ENCODE measurements around the gene TMEM174. TPM values are rescaled to one million over a fixed set of nuclear protein-coding genes. Genes with fewer than 3 reads are reported as not detected.

TMEM174 gene
- total RNA-seq, 1 experiment from 2014 or later, result not detected

DNA sequence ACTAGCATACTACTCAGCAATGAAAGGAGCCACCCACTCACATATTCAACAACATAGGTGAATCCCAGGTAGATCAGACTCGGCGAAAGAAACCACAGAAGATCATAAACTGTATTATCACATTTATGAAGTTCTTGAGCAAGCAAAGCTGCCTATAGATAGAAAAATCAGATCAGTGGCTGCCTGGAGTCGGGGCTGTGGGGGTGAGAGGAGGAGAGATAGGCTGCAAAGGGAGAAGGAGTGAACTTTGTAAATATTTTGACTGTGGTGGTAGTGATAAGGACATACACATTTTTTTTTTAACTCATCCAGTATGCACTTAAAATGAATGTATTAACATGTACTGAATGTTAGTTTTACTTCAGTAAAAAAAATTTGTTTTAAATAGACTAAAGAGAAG is 23.5 kb upstream of the TMEM174 start:
- Histone ChIP-seq H3K9me2 (replicated peaks; ENCODE audit: insufficient read depth, low read length) (no peaks in the 10 kb centered on the region), H3K36me3 (ENCODE audit: insufficient read depth, low read length) (no peaks in the 10 kb centered on the region), H3K4me1 (ENCODE audit: low read length) (no peaks in the 10 kb centered on the region), H3K4me3 (ENCODE audit: low read length) (no peak overlapping the region), H4K20me1 (ENCODE audit: insufficient read depth, low read depth, low read length) (no peaks in the 10 kb centered on the region), H3K27ac (ENCODE audit: low read length) (no peak overlapping the region), H3K27me3 (ENCODE audit: low read length) (no peaks in the 10 kb centered on the region), H3K79me2 (ENCODE audit: low read length) (no peaks in the 10 kb centered on the region), H3K4me2 (ENCODE audit: low read depth, low read length, poor library complexity, severe bottlenecking) (no peak overlapping the region), H3K9ac (ENCODE audit: low read length) (no peak overlapping the region), H3K9me3 (ENCODE audit: low read length) (no peaks in the 10 kb centered on the region), H2AFZ (ENCODE audit: low read length) (no peak overlapping the region)
- DNase-seq, result no peak

GRCh38 chr5:73150876-73151275 is 22.1 kb upstream of the TMEM174 start:
- no peak for DNase-seq
- H3K27me3 ChIP-seq (ENCODE audit: low read length), result no peaks in the 10 kb centered on the region

GRCh38 chr5:73151766-73152410 is 21.1 kb upstream of the TMEM174 start:
- H3K9me3 ChIP-seq (ENCODE audit: low read length), result no peaks in the 10 kb centered on the region
- H2AFZ ChIP-seq (ENCODE audit: low read length), result no peak overlapping the region
- H3K4me3 ChIP-seq (ENCODE audit: low read length), result no peak overlapping the region
- H3K4me1 ChIP-seq (ENCODE audit: low read length), result no peaks in the 10 kb centered on the region
- no peaks in the 10 kb centered on the region for H4K20me1 ChIP-seq (ENCODE audit: insufficient read depth, low read depth, low read length)
- H3K27me3 ChIP-seq (ENCODE audit: low read length), result no peaks in the 10 kb centered on the region
- no peaks in the 10 kb centered on the region for H3K36me3 ChIP-seq (ENCODE audit: insufficient read depth, low read length)
- no peaks in the 10 kb centered on the region for H3K79me2 ChIP-seq (ENCODE audit: low read length)
- no peak overlapping the region for H3K27ac ChIP-seq (ENCODE audit: low read length)
- H3K4me2 ChIP-seq (ENCODE audit: low read depth, low read length, poor library complexity, severe bottlenecking), result no peak overlapping the region
- no peak for DNase-seq
- H3K9ac ChIP-seq (ENCODE audit: low read length), result no peak overlapping the region
- H3K9me2 ChIP-seq (replicated peaks; ENCODE audit: insufficient read depth, low read length), result no peaks in the 10 kb centered on the region

More at GRCh38 chr5:73150876-73151275, 22.1 kb upstream of the TMEM174 start:
- H3K9ac ChIP-seq (ENCODE audit: low read length), result no peak overlapping the region
- H3K27ac ChIP-seq (ENCODE audit: low read length), result no peak overlapping the region
- H3K79me2 ChIP-seq (ENCODE audit: low read length), result no peaks in the 10 kb centered on the region
- H3K4me1 ChIP-seq (ENCODE audit: low read length), result no peaks in the 10 kb centered on the region
- no peak overlapping the region for H2AFZ ChIP-seq (ENCODE audit: low read length)
- H3K9me3 ChIP-seq (ENCODE audit: low read length), result no peaks in the 10 kb centered on the region
- H4K20me1 ChIP-seq (ENCODE audit: insufficient read depth, low read depth, low read length), result no peaks in the 10 kb centered on the region
- H3K4me3 ChIP-seq (ENCODE audit: low read length), result no peak overlapping the region
- no peak overlapping the region for H3K4me2 ChIP-seq (ENCODE audit: low read depth, low read length, poor library complexity, severe bottlenecking)
- H3K36me3 ChIP-seq (ENCODE audit: insufficient read depth, low read length), result no peaks in the 10 kb centered on the region
- no peaks in the 10 kb centered on the region for H3K9me2 ChIP-seq (replicated peaks; ENCODE audit: insufficient read depth, low read length)

GRCh38 chr5:73152411-73153388 is 20.3 kb upstream of the TMEM174 start:
- DNase-seq, result no peak
- no peaks in the 10 kb centered on the region for H3K36me3 ChIP-seq (ENCODE audit: insufficient read depth, low read length)
- no peak overlapping the region for H3K9ac ChIP-seq (ENCODE audit: low read length)
- no peak overlapping the region for H3K4me2 ChIP-seq (ENCODE audit: low read depth, low read length, poor library complexity, severe bottlenecking)
- no peaks in the 10 kb centered on the region for H3K79me2 ChIP-seq (ENCODE audit: low read length)
- H2AFZ ChIP-seq (ENCODE audit: low read length), result no peak overlapping the region
- no peaks in the 10 kb centered on the region for H3K27me3 ChIP-seq (ENCODE audit: low read length)
- no peak overlapping the region for H3K4me3 ChIP-seq (ENCODE audit: low read length)
- H4K20me1 ChIP-seq (ENCODE audit: insufficient read depth, low read depth, low read length), result no peaks in the 10 kb centered on the region
- H3K9me2 ChIP-seq (replicated peaks; ENCODE audit: insufficient read depth, low read length), result no peaks in the 10 kb centered on the region
- no peak overlapping the region for H3K27ac ChIP-seq (ENCODE audit: low read length)
- no peaks in the 10 kb centered on the region for H3K4me1 ChIP-seq (ENCODE audit: low read length)
- H3K9me3 ChIP-seq (ENCODE audit: low read length), result no peaks in the 10 kb centered on the region

DNA sequence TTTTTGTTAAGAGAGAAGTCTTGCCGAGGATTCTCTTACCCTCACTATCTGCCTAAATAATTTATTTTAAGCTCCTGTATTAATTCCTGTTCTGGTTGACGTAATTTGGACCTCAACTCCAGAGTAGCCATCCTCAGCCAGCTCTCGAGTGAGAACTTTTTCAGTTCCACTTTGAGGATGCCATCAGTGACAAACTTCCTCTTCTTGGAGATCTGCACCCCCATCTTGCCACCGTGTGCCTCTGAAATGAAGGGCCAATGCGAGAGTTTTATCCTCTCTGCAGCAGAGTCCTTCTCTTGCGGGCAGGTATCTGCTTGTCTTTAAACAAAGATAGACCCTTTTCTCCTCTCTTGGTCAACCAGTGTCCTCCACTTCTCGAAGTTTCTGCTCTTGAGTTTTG is 19.5 kb upstream of the TMEM174 start:
- H3K27ac ChIP-seq (ENCODE audit: low read length), result no peak overlapping the region
- H3K4me1 ChIP-seq (ENCODE audit: low read length), result no peaks in the 10 kb centered on the region
- no peak overlapping the region for H3K4me3 ChIP-seq (ENCODE audit: low read length)
- H3K36me3 ChIP-seq (ENCODE audit: insufficient read depth, low read length), result no peaks in the 10 kb centered on the region
- no peaks in the 10 kb centered on the region for H4K20me1 ChIP-seq (ENCODE audit: insufficient read depth, low read depth, low read length)
- no peaks in the 10 kb centered on the region for H3K27me3 ChIP-seq (ENCODE audit: low read length)
- no peak overlapping the region for H2AFZ ChIP-seq (ENCODE audit: low read length)
- no peak overlapping the region for H3K9ac ChIP-seq (ENCODE audit: low read length)
- no peaks in the 10 kb centered on the region for H3K79me2 ChIP-seq (ENCODE audit: low read length)
- DNase-seq, result peak; percentile 50
- no peak overlapping the region for H3K4me2 ChIP-seq (ENCODE audit: low read depth, low read length, poor library complexity, severe bottlenecking)
- no peaks in the 10 kb centered on the region for H3K9me2 ChIP-seq (replicated peaks; ENCODE audit: insufficient read depth, low read length)
- no peaks in the 10 kb centered on the region for H3K9me3 ChIP-seq (ENCODE audit: low read length)

- no peaks in the 10 kb centered on the region for H3K79me2 ChIP-seq (ENCODE audit: low read length)
- no peaks in the 10 kb centered on the region for H3K36me3 ChIP-seq (ENCODE audit: insufficient read depth, low read length)
- H4K20me1 ChIP-seq (ENCODE audit: insufficient read depth, low read depth, low read length), result no peaks in the 10 kb centered on the region
- no peaks in the 10 kb centered on the region for H3K9me3 ChIP-seq (ENCODE audit: low read length)
- no peaks in the 10 kb centered on the region for H3K4me1 ChIP-seq (ENCODE audit: low read length)
- no peak overlapping the region for H3K4me2 ChIP-seq (ENCODE audit: low read depth, low read length, poor library complexity, severe bottlenecking)
- H3K9me2 ChIP-seq (replicated peaks; ENCODE audit: insufficient read depth, low read length), result no peaks in the 10 kb centered on the region
- H2AFZ ChIP-seq (ENCODE audit: low read length), result no peak overlapping the region
- H3K27me3 ChIP-seq (ENCODE audit: low read length), result no peaks in the 10 kb centered on the region
- no peak overlapping the region for H3K9ac ChIP-seq (ENCODE audit: low read length)
- DNase-seq, result no peak
- H3K4me3 ChIP-seq (ENCODE audit: low read length), result no peak overlapping the region
- no peak overlapping the region for H3K27ac ChIP-seq (ENCODE audit: low read length)
Measured at GRCh38 chr5:73154208-73155006, 18.6 kb upstream of the TMEM174 start.

GRCh38 chr5:73155271-73156222 is 17.4 kb upstream of the TMEM174 start:
- Histone ChIP-seq H3K9me3 (ENCODE audit: low read length) (no peaks in the 10 kb centered on the region), H3K36me3 (ENCODE audit: insufficient read depth, low read length) (no peaks in the 10 kb centered on the region), H3K9me2 (replicated peaks; ENCODE audit: insufficient read depth, low read length) (no peaks in the 10 kb centered on the region), H3K4me3 (ENCODE audit: low read length) (no peak overlapping the region), H3K4me2 (ENCODE audit: low read depth, low read length, poor library complexity, severe bottlenecking) (no peak overlapping the region), H2AFZ (ENCODE audit: low read length) (no peak overlapping the region), H3K79me2 (ENCODE audit: low read length) (no peaks in the 10 kb centered on the region), H3K27ac (ENCODE audit: low read length) (no peak overlapping the region), H3K9ac (ENCODE audit: low read length) (no peak overlapping the region), H3K4me1 (ENCODE audit: low read length) (peaks cover 10% of the 10 kb centered on the region), H3K27me3 (ENCODE audit: low read length) (no peaks in the 10 kb centered on the region), H4K20me1 (ENCODE audit: insufficient read depth, low read depth, low read length) (no peaks in the 10 kb centered on the region)
- no peak for DNase-seq
